ENCODE measurements around the gene SRBD1.

SRBD1 gene

GRCh38 chr2:45412754-45413379 is 198.2 kb downstream of the SRBD1 start:
- no peak for DNase-seq

GRCh38 chr2:45409677-45410076 is 201.4 kb downstream of the SRBD1 start:
- no peak for DNase-seq

GRCh38 chr2:45406621-45407020 is 204.4 kb downstream of the SRBD1 start:
- no peak for DNase-seq

GRCh38 chr2:45404807-45405297 is 206.2 kb downstream of the SRBD1 start:
- no peak for DNase-seq

GRCh38 chr2:45403036-45403435 is 208.0 kb downstream of the SRBD1 start:
- DNase-seq = no peak

- DNase-seq = no peak
These were observed 209.6 kb downstream of the SRBD1 start for GRCh38 chr2:45401431-45401922.

- no peak for DNase-seq
These were observed 211.9 kb downstream of the SRBD1 start for GRCh38 chr2:45399040-45399784.

GRCh38 chr2:45397292-45397691 is 213.8 kb downstream of the SRBD1 start:
- DNase-seq = no peak

GRCh38 chr2:45396671-45397070 is 214.4 kb downstream of the SRBD1 start:
- no peak for DNase-seq

GRCh38 chr2:45394842-45395241 is 216.2 kb downstream of the SRBD1 start:
- no peak for DNase-seq

- no peak for DNase-seq
These were observed 216.9 kb downstream of the SRBD1 start for GRCh38 chr2:45394216-45394615.

- DNase-seq = no peak
These were observed 219.2 kb downstream of the SRBD1 start for GRCh38 chr2:45391866-45392265.

- DNase-seq = no peak
These were observed 220.2 kb downstream of the SRBD1 start for GRCh38 chr2:45390861-45391260.

- DNase-seq = no peak
These were observed 220.6 kb downstream of the SRBD1 start for GRCh38 chr2:45390441-45390840.

GRCh38 chr2:45388541-45389100 is 222.4 kb downstream of the SRBD1 start:
- DNase-seq = no peak

- DNase-seq = no peak
These were observed 228.3 kb downstream of the SRBD1 start for GRCh38 chr2:45382744-45383143.

- DNase-seq = no peak
These were observed 230.8 kb downstream of the SRBD1 start for GRCh38 chr2:45380131-45380836.

GRCh38 chr2:45379399-45380087 is 231.5 kb downstream of the SRBD1 start:
- no peak for DNase-seq

GRCh38 chr2:45373534-45373933 is 237.5 kb downstream of the SRBD1 start:
- DNase-seq = no peak

GRCh38 chr2:45370369-45370768 is 240.7 kb downstream of the SRBD1 start:
- no peak for DNase-seq

- no peak for DNase-seq
These were observed 242.3 kb downstream of the SRBD1 start for GRCh38 chr2:45368792-45369191.

GRCh38 chr2:45361666-45362065 is 249.4 kb downstream of the SRBD1 start:
- DNase-seq = no peak

GRCh38 chr2:45354776-45355175 is 256.3 kb downstream of the SRBD1 start:
- DNase-seq = no peak

All from KG1 (cell line).